ENCODE data around the gene AGBL3.

The AGBL3 gene

GRCh38 chr7:134986363-134987251 lies at the start of gene AGBL3:
AGBL3 (plus strand) TSS chr7:134986508; CDS start chr7:134987934, 1,426 bp downstream.
- peak; percentile 83 for DNase-seq (ENCODE audit: low read depth)

- DNase-seq (ENCODE audit: low read depth): no peak
Measured at GRCh38 chr7:134936893-134937510, 49.3 kb upstream of the AGBL3 start.

GRCh38 chr7:134938141-134938540 lies 48.2 kb upstream of the AGBL3 start:
- no peak for DNase-seq (ENCODE audit: low read depth)

- no peak for DNase-seq (ENCODE audit: low read depth)
Measured at GRCh38 chr7:134939136-134939535, 47.2 kb upstream of the AGBL3 start.

GRCh38 chr7:134940729-134941128 lies 45.6 kb upstream of the AGBL3 start:
- no peak for DNase-seq (ENCODE audit: low read depth)

- no peak for DNase-seq (ENCODE audit: low read depth)
Measured at GRCh38 chr7:134941185-134941900, 45.0 kb upstream of the AGBL3 start.

- no peak for DNase-seq (ENCODE audit: low read depth)
Measured at GRCh38 chr7:134941952-134942351, 44.4 kb upstream of the AGBL3 start.

- no peak for DNase-seq (ENCODE audit: low read depth)
Measured at GRCh38 chr7:134942690-134943466, 43.4 kb upstream of the AGBL3 start.

GRCh38 chr7:134943785-134944400 lies 42.4 kb upstream of the AGBL3 start:
- no peak for DNase-seq (ENCODE audit: low read depth)

- DNase-seq (ENCODE audit: low read depth): no peak
Measured at GRCh38 chr7:134945691-134946090, 40.6 kb upstream of the AGBL3 start.

GRCh38 chr7:134946260-134946659 lies 40.0 kb upstream of the AGBL3 start:
- no peak for DNase-seq (ENCODE audit: low read depth)

- no peak for DNase-seq (ENCODE audit: low read depth)
Measured at GRCh38 chr7:134947329-134947728, 39.0 kb upstream of the AGBL3 start.

GRCh38 chr7:134947831-134948230 lies 38.5 kb upstream of the AGBL3 start:
- no peak for DNase-seq (ENCODE audit: low read depth)

- DNase-seq (ENCODE audit: low read depth): no peak
Measured at GRCh38 chr7:134948246-134948645, 38.1 kb upstream of the AGBL3 start.

GRCh38 chr7:134948736-134949135 lies 37.6 kb upstream of the AGBL3 start:
- no peak for DNase-seq (ENCODE audit: low read depth)

GRCh38 chr7:134949171-134949570 lies 37.1 kb upstream of the AGBL3 start:
- no peak for DNase-seq (ENCODE audit: low read depth)

GRCh38 chr7:134954197-134955082 lies 31.9 kb upstream of the AGBL3 start:
- no peak for DNase-seq (ENCODE audit: low read depth)

- no peak for DNase-seq (ENCODE audit: low read depth)
Measured at GRCh38 chr7:134957005-134957404, 29.3 kb upstream of the AGBL3 start.

- no peak for DNase-seq (ENCODE audit: low read depth)
Measured at GRCh38 chr7:134959810-134960209, 26.5 kb upstream of the AGBL3 start.

- no peak for DNase-seq (ENCODE audit: low read depth)
Measured at GRCh38 chr7:134962270-134962780, 24.0 kb upstream of the AGBL3 start.
